T-helper 17 cell (primary cell): ENCODE results near the gene MYCL. TPM values are rescaled to one million over a fixed set of nuclear protein-coding genes. Genes with fewer than 3 reads are reported as not detected.

Source experiments
- ATAC-seq: fragments of 150-1000 bp; cut with Tn5 transposase; 2 replicates; pipeline ENCODE4 v1.10.0; 2021; ENCODE audit warnings: mild to moderate bottlenecking, moderate library complexity
- DNase-seq, 3 donors: peaks; one replicate each; pipeline versions ENCODE4 v3.0.0 to v3.0.0-alpha.2; 2020 to 2021
- H3K9me3 ChIP-seq: one replicate; pipeline ENCODE4 v1.7.0; 2013; ENCODE audit warnings: low read length, mild to moderate bottlenecking; ENCODE audit not compliant: control insufficient read depth, poor library complexity, severe bottlenecking
- H3K27ac Mint-ChIP-seq: one replicate; pipeline ENCODE4 v1.8.0; 2022; ENCODE audit warnings: mild to moderate bottlenecking, moderate library complexity, mixed read lengths
- H3K27me3 Mint-ChIP-seq: one replicate; pipeline ENCODE4 v1.8.0; 2022; ENCODE audit warnings: mixed read lengths
- H3K36me3 Mint-ChIP-seq: one replicate; pipeline ENCODE4 v1.8.0; 2022; ENCODE audit warnings: low read depth, mixed read lengths
- H3K4me1 Mint-ChIP-seq: one replicate; pipeline ENCODE4 v1.8.0; 2022; ENCODE audit warnings: mild to moderate bottlenecking, mixed read lengths
- H3K4me3 Mint-ChIP-seq: one replicate; pipeline ENCODE4 v1.8.0; 2022; ENCODE audit warnings: mild to moderate bottlenecking, moderate library complexity, mixed read lengths
- total RNA-seq, 4 donors: library from RNA in 2 of 4; stranded (reverse) in 2 of 4; gene quantifications; one replicate each; pipeline ENCODE4 v1.2.3 and lab custom pipeline; 2022 to 2026

The MYCL gene
- total RNA-seq, 2 donors from 2014 or later, result 0.68 to 1.2 TPM

- Mint-ChIP-seq H3K36me3 (peaks cover 13% of the 10 kb centered on the region), H3K27me3 (no peaks in the 10 kb centered on the region), H3K27ac (peak overlapping the region; percentile 32), H3K4me3 (no peak overlapping the region), H3K4me1 (peaks cover 17% of the 10 kb centered on the region)
- no peaks in the 10 kb centered on the region for H3K9me3 ChIP-seq
- ATAC-seq (no peak), DNase-seq (no peak)
These were observed 36.0 kb downstream of the MYCL start for GRCh38 chr1:39865762-39866161.

DNA sequence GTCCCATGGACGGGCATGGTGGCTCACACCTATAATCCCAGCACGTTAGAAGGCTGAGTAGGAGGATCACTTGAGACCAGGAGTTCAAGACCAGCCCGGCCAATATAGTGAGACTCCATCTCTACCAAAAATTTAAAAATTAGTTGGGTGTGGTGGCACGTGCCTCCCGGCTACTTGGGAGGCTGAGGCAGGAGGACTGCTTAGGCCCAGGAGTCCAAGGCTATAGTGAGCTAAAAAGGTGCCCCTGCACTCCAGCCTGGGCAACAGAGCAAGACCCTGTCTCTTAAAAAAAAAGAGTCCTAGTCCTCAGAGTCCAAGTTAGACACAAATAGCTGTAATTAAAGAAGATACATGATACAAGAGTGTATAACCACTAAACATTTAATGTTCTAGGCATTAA lies 38.5 kb downstream of the MYCL start:
- no peak overlapping the region for H3K4me3 Mint-ChIP-seq
- peaks cover 13% of the 10 kb centered on the region for H3K36me3 Mint-ChIP-seq
- no peaks in the 10 kb centered on the region for H3K9me3 ChIP-seq
- H3K27ac Mint-ChIP-seq, result peak overlapping the region; percentile 65
- ATAC-seq (no peak), DNase-seq (no peak)
- H3K27me3 Mint-ChIP-seq, result no peaks in the 10 kb centered on the region
- peaks cover 15% of the 10 kb centered on the region for H3K4me1 Mint-ChIP-seq

GRCh38 chr1:39861003-39861402 lies 40.7 kb downstream of the MYCL start:
- Mint-ChIP-seq H3K4me3 (no peak overlapping the region), H3K4me1 (peaks cover 17% of the 10 kb centered on the region), H3K27me3 (no peaks in the 10 kb centered on the region), H3K27ac (no peak overlapping the region), H3K36me3 (peaks cover 13% of the 10 kb centered on the region)
- DNase-seq (no peak), ATAC-seq (no peak)
- no peaks in the 10 kb centered on the region for H3K9me3 ChIP-seq

DNA sequence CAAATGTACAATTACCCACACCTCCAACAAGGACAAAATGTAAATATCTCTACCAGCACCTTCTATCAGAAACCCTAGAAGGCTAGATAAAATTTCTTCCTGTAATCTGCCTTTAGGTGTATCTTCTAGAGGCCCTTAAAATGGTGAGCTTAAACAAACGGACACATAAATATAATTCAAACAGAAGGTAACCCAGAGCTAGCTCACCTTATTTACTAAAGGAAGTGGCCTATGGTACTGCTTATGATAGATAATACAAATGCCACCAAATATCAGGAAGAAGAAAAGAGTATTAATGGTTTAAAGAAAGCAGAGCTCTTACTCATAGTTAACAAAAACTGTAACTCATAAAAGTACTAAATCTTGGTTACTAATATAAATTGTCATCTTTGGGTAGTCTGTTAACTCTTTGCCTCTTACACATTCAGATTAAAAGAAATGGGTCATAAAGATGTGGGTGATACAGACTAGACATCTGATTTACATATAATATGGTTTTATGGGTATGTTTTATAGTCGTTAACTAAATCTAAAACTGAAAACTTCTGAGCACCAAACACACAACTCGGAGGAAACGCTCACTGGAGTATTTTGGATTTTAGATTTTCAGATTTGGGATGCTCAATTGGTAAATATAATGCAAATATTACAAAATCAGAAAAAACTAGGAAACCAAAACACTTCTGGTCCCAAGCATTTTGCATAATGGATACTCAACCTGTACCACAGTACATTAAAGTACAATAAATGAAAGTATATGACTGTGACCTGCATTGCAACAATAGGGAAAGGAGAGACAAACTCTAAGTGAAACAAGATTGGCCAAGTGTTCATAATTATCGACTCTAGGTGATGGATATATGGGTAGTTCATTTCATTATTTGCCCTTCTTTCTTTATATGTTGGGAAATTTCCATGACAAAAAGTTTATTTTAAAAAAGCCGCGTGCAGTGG lies 41.6 kb downstream of the MYCL start:
- Mint-ChIP-seq H3K36me3 (peaks cover 12% of the 10 kb centered on the region), H3K27ac (no peak overlapping the region), H3K27me3 (no peaks in the 10 kb centered on the region), H3K4me3 (no peak overlapping the region), H3K4me1 (peaks cover 15% of the 10 kb centered on the region)
- no peaks in the 10 kb centered on the region for H3K9me3 ChIP-seq
- DNase-seq (no peak), ATAC-seq (no peak)

DNA sequence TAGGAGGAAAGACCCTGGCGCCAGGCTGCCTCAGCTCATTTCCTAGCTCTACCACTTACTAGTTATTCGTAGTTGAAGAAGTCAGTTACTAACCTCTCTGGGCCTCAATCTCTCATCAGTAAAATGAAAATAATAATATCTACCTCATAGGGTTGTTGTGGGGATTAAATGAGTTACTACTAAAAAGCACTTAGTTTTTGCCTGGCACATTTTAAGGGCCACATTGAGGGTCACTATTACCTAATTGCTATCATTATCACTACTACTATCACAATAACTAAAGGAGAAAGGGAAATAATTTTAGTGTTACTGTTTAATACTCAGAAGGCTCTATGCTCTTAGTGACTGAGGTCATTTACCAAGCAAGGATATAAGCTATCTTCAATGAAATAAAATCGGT lies 43.4 kb downstream of the MYCL start:
- no peak overlapping the region for H3K4me3 Mint-ChIP-seq
- ATAC-seq, result no peak
- DNase-seq, result no peak
- no peaks in the 10 kb centered on the region for H3K27me3 Mint-ChIP-seq
- H3K4me1 Mint-ChIP-seq, result peaks cover 5% of the 10 kb centered on the region
- H3K9me3 ChIP-seq, result no peaks in the 10 kb centered on the region
- peaks cover 4% of the 10 kb centered on the region for H3K36me3 Mint-ChIP-seq
- H3K27ac Mint-ChIP-seq, result no peak overlapping the region

- H3K36me3 Mint-ChIP-seq, result peaks cover 4% of the 10 kb centered on the region
- H3K27me3 Mint-ChIP-seq, result no peaks in the 10 kb centered on the region
- H3K4me1 Mint-ChIP-seq, result peaks cover 7% of the 10 kb centered on the region
- no peaks in the 10 kb centered on the region for H3K9me3 ChIP-seq
- H3K27ac Mint-ChIP-seq, result no peak overlapping the region
- ATAC-seq (no peak), DNase-seq (no peak)
- no peak overlapping the region for H3K4me3 Mint-ChIP-seq
These were observed 44.4 kb downstream of the MYCL start for GRCh38 chr1:39857126-39857878.

GRCh38 chr1:39854738-39855137 lies 47.0 kb downstream of the MYCL start:
- Mint-ChIP-seq H3K27me3 (no peaks in the 10 kb centered on the region), H3K36me3 (peaks cover 3% of the 10 kb centered on the region), H3K4me3 (no peak overlapping the region), H3K27ac (peak overlapping the region; percentile 2), H3K4me1 (peaks cover 10% of the 10 kb centered on the region)
- ATAC-seq (no peak), DNase-seq (no peak)
- no peaks in the 10 kb centered on the region for H3K9me3 ChIP-seq

DNA sequence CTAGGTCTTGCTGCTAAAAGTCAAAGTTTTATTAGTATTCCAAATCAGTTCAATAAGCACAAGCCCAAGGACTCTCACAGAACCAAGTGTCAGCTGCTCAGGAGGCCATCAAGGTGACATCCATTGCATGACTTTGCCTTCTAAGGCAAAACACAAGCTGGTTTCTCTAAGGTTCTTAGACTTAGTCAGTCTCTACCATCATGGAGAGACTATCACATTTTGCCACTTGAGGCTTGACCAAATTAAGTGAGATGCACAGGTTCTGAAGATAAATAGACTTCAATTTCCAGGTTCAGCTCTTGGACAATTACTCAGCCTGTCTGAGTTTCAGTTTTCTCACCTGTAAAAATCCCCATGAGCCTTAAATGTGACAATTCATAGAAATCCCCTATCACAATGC lies 47.4 kb downstream of the MYCL start:
- ATAC-seq, result no peak

DNA sequence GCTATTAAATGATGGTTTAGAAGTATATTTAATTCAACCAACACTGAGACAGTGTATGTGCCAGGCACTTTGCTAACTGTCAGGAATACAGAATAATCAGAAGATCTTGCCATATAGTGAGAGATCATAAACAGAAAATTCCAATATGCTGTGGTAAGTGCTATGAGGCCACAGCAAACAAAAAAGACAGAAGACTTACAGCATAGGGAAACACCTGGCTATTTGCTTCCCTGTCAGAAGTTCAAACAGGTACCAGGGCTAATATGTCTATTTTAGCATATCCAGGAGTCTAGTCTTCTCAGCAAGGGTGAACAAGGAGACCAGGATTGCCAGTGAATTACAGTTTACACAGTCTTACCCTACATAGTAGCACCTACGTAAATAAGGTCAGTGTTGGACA lies 48.8 kb downstream of the MYCL start:
- DNase-seq (no peak), ATAC-seq (no peak)
- Mint-ChIP-seq H3K36me3 (peaks cover 3% of the 10 kb centered on the region), H3K4me1 (peaks cover 10% of the 10 kb centered on the region), H3K27me3 (no peaks in the 10 kb centered on the region), H3K4me3 (no peak overlapping the region), H3K27ac (no peak overlapping the region)
- H3K9me3 ChIP-seq, result no peaks in the 10 kb centered on the region

More for the DNA sequence above, 47.4 kb downstream of the MYCL start:
- H3K9me3 ChIP-seq, result no peaks in the 10 kb centered on the region
- peaks cover 3% of the 10 kb centered on the region for H3K36me3 Mint-ChIP-seq
- H3K27me3 Mint-ChIP-seq, result no peaks in the 10 kb centered on the region
- peaks cover 10% of the 10 kb centered on the region for H3K4me1 Mint-ChIP-seq
- no peak overlapping the region for H3K27ac Mint-ChIP-seq
- no peak for DNase-seq
- H3K4me3 Mint-ChIP-seq, result no peak overlapping the region

GRCh38 chr1:39852214-39852791 lies 49.4 kb downstream of the MYCL start:
- Mint-ChIP-seq H3K27ac (no peak overlapping the region), H3K27me3 (no peaks in the 10 kb centered on the region), H3K36me3 (peaks cover 3% of the 10 kb centered on the region)

DNA sequence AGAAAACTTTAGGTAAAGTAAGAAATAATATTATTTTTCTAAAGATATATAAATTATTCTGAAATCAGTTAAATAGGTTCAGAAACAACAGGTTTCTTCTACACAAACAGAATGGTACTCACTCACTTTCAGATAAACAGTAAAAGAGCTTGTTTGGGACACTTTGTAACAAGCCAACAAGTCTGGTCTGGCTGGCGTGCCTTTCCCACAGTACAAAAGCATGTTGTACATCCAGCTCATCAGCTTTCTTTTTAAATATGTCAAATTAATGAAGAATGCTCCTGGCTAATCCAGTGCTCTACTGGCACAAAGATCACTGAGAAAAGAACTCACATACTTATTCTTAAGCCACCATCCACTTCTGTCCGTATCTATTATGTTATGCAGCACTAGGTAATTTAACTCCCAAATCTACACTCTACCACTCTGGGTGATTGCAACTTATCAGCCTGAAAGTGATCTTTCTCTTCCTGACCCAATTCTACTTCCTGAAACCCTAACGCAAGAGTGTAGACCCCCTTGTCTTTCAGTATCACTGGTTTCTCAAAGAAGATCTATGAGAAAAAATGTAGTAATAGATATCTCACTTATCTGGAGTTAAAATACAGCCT lies 51.0 kb downstream of the MYCL start:
- Mint-ChIP-seq H3K36me3 (peaks cover 3% of the 10 kb centered on the region), H3K4me3 (peak overlapping the region; percentile 15), H3K27me3 (no peaks in the 10 kb centered on the region), H3K4me1 (peaks cover 12% of the 10 kb centered on the region), H3K27ac (peak overlapping the region; percentile 85)
- ATAC-seq, result peak; percentile 56
- DNase-seq, result no peak
- H3K9me3 ChIP-seq, result no peaks in the 10 kb centered on the region

More at GRCh38 chr1:39852214-39852791, 49.4 kb downstream of the MYCL start:
- Mint-ChIP-seq H3K4me1 (peaks cover 8% of the 10 kb centered on the region), H3K4me3 (no peak overlapping the region)
- no peaks in the 10 kb centered on the region for H3K9me3 ChIP-seq
- no peak for DNase-seq
- ATAC-seq, result no peak

- peak overlapping the region; percentile 34 for H3K27ac Mint-ChIP-seq
- H3K36me3 Mint-ChIP-seq, result no peaks in the 10 kb centered on the region
- ATAC-seq, result no peak
- H3K27me3 Mint-ChIP-seq, result no peaks in the 10 kb centered on the region
- H3K4me3 Mint-ChIP-seq, result no peak overlapping the region
- peaks cover 27% of the 10 kb centered on the region for H3K4me1 Mint-ChIP-seq
- DNase-seq, result no peak
- no peaks in the 10 kb centered on the region for H3K9me3 ChIP-seq
These were observed 52.5 kb downstream of the MYCL start for GRCh38 chr1:39849203-39849602.

GRCh38 chr1:39847940-39848339 lies 53.8 kb downstream of the MYCL start:
- DNase-seq, result no peak
- peaks cover 39% of the 10 kb centered on the region for H3K4me1 Mint-ChIP-seq

More at GRCh38 chr1:39847940-39848339, 53.8 kb downstream of the MYCL start:
- Mint-ChIP-seq H3K27me3 (no peaks in the 10 kb centered on the region), H3K27ac (no peak overlapping the region), H3K4me3 (no peak overlapping the region), H3K36me3 (no peaks in the 10 kb centered on the region)
- no peaks in the 10 kb centered on the region for H3K9me3 ChIP-seq
- ATAC-seq, result no peak
